Stimulated activated CD4-positive, alpha-beta T cell treated with anti-CD3 and anti-CD28 coated beads, Interleukin-1b, Interleukin-23, amount 100 ng/mL, for 24 hours (primary cell): ENCODE data around the gene VPS4B.

Experiments used
- DNase-seq, 4 experiments: peaks; one replicate each; pipeline ENCODE4 v3.0.0-alpha.2; 2020; ENCODE audit warnings: low read depth in 4 of 4, low spot score in 1 of 4

The VPS4B gene

DNA sequence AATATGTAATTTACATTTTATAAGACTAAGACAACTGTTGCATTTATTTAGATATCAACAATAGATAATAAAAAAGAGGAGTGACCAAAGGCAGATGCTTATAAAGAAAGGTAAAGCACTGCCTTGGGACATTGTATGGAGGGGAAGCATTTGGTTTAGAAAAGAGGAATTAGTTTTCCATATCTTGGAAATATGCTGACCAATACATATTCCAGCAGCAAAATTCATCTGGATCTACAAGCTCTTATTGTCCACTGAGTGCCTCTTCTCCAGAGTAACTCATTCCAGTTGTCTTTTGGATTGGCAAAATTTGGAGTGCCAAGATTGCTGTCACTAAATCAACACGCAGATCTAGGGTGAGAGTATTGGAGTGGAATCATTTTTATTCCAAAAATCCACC, 8.9 kb upstream of the VPS4B start:
- DNase-seq, result no peak

DNA sequence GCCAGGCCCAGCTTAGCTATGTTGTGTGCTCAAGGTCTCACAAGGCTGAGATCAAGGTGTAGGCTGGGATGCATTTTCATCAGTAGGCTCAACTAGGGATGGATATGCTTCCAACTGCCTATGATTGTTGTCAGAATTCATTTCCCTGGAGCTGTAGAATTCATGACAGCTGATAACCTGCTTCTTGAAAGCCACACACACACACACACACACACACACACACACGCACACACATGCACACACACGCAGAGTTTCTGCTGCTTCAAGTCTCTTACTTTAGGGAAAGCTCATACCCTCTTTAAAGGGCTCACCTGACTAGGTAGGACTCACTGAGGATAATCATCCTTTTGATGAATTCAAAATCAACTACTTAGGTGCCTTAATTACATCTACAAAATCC, 8.2 kb upstream of the VPS4B start:
- no peak for DNase-seq

GRCh38 chr18:63427558-63427957, 5.3 kb upstream of the VPS4B start:
- no peak for DNase-seq

GRCh38 chr18:63422864-63423304, 608 bp upstream of the VPS4B start:
- no peak for DNase-seq

DNA sequence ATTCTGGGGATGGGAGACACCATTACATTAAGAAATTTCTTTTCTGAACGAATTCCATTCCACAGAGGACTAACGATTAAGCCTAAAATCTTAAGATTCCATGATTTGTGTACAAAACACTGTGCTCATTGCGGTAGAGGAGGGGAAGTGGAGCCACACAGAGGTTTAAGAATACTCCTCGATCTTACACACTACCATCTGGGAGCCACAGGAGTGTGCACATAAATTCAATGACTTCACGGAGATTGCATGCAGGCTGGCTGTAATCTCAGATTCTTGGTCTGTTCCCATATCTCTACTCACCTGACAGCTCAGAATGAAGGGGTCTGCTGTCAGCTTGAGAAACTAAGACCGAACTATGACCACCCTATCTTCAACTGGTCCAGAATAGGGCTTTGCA, 762 bp downstream of the VPS4B start:
- DNase-seq, result no peak

DNA sequence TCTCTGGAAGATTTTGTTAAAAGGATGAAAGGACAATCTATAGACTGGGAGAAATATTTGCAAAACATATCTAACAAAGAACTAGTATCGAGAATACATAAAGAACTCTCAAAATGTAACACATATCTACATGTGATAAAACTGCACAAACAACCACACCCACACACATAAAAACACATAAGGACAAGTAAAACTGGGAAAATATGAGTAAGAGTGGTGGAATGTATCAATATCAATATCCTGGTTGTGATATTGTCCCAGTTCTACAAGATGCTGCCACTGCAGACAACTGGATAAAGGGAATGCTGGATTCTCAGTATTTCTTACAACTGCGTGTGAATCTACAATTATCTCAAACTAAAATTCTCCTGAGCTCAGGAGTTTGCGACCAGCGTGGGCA, 9.3 kb downstream of the VPS4B start:
- DNase-seq, result no peak

GRCh38 chr18:63410792-63411191, 11.5 kb downstream of the VPS4B start:
- DNase-seq, result no peak

DNA sequence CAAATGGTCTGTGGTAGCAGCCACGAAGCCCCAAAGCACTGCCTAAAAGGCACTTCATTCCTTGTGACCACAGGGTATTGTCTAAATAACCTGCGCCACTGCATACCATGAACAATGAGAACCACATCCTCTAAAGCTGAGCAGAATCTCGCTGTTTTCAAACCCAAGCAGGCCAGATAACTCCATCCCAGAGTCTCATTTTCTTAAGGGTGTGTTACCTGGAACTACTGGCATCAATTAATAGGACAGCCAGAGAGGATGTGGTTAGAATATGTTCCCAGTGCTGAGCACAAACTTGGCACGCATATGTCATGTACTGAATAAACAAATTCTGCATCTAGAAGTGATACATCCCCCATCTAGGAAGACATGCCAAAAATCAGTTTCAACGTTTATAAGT, 13.0 kb downstream of the VPS4B start:
- DNase-seq, result no peak

- no peak for DNase-seq
Measured at GRCh38 chr18:63407734-63408133, 14.5 kb downstream of the VPS4B start.

DNA sequence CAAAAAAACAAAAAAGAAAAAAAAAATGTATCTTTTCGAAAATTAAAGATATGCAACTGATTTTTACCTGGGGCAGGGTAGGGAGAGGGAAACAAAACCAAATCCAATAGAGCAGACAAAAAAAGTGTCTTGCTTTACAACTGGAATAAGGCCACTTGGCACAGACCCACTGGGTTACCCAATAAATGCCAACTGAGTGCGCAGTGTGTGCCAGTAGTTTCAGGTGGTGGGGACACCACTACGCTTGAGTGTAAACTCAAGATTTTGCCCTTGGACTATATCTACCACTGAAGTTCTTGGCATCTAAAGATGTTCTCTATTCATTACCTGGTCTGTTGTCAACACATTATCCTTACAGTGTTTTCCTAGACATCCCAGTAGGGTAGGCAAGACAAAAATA, 16.3 kb downstream of the VPS4B start:
- DNase-seq, result no peak

DNA sequence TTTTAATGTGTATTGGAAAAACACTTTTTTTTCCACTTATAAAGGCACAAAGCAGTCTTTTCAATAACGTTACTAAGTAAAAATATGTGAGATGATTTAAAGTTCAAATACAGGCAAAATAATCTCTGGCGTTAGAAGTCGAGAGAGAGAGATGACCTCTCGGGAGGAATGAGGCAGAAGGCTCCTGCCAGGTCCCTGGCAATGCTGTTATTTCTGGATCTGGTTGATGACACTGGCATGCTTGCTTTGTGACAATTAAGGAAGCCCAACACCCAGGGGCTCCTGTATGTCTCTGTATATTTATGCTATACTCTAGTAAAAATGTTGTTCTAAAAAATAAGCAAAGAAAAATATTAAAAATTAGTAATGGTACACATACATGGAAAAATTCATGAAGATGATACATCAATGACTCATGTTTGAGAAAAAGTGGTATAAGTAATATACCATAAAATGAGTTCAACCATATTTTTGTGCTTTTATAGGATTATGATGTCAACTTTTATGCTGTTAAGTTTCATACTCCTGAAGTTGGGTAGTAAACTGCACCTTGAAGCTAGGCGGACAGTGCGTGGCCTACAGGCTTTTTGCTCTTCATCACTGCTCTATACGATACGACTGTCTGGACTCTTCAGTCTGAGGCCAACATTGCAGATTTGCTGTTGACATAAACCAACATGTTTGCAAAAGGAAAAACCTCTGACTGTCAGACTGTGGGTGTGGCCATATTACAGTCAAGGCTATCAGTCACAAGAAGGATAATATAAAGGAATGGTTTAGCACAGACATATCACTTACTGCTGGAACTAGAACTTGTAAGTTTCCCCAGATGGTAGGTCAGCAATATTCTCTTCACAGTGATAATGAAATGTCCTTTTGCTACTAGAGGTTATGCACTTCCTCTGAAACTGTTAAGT, 19.8 kb downstream of the VPS4B start:
- DNase-seq, result no peak

DNA sequence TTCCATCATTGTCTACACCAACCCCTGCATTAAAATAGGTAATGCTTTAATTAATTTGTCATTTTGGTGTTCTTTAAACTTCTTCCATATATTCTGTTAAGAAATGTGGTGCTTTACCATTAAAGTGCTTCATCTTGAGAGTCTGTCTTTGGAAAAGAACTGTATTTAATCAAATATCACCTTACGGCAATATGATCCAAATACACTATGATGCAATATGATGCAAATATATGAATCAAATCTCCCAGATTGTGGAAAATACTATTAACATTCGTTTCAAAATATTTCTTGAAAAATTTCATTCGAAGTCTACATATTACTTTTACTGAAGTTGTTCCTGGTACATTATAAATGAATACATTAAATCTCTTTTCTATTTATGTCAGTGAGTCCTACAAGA, 23.0 kb downstream of the VPS4B start:
- no peak for DNase-seq

- no peak for DNase-seq
Measured at GRCh38 chr18:63397349-63397748, 24.9 kb downstream of the VPS4B start.

DNA sequence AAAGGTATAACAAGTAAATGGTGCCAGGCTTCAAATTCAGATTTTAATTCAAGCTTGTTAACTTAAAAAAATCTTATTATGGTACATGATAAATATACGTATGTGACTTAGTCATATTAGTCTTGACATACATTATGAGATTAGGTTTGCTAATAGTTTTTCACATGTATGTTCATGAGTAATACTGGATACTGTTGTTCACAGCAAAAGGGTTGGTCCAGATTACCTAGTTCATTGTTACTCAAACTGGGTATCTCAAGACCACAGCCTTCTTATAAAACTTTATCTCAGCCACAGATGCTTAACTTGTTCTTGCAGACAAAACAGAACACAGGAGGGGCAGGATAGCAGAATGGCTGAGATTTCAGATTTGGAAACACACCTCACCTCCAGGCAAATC, 26.8 kb downstream of the VPS4B start:
- DNase-seq, result no peak

DNA sequence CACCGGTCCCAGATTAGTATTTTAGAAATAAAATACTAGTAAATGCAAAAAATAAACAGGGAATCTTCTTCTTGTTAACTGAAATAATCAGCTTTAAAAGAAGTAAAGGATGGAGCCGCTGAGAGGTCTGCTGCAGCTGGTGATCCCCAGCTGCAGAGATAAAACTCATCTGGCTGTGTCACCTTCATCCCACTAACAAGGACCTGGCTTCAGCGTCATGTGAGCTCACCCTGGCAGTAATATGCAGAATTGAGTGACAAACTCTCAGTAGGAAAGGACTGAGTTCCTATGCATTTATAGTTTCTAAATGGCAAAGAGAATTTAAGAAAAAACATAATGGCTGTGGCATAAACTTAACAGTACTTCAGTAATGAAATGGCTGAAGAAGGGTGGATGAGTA, 27.3 kb downstream of the VPS4B start:
- no peak for DNase-seq

DNA sequence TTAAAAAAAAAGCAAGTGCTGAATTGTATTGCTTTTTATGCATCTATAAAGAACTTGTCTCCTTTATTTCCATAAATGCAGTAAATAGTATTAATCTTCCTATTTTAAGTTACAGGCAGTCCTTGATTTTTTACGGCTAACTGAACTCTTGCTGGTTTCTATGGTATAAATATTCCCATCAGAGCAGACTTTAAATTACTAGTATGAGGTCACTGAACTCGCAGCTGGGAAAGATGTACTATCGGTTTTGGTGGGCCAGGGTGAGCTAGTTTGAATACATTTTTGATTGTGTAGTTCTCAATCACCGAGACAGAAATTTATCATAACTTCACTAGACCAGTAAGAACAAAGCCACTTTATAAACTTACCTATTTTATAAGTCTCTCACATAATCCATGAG, 34.4 kb downstream of the VPS4B start:
- DNase-seq, result no peak

- DNase-seq, result no peak
Measured at GRCh38 chr18:63382843-63383242, 39.4 kb downstream of the VPS4B start.

GRCh38 chr18:63379639-63379962, 42.7 kb downstream of the VPS4B start:
- no peak for DNase-seq

DNA sequence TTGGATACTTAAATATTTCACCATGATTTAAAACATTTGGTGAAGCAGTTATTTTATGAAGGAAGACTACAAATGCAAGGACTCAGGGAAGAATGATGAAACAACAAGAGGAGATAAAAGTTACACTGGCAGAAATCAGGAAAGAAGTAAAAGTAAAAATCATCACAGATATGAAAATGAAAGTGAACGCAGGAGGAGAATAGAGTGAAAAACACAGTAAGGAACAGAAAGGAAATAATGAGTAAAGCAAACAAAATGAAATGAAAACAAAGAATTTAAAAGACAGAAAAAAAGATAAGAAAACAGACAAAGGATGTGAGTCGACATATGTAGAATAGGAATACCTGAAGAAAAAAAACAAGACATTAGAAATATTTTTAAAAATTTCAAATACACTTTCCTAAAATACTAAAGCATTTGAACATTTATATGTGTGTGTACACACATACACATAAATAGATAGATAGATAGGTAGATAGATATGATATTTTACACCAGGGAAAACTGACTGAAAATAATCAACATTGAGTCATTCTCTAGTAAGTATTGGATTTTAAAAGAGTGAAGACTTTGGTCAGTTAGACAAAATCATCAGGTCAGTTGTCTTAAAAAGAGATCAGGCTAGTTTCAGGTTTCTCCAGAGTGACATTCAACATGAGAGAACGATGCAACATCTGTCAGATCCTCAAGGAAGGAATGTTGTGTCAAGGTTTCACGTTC, 43.2 kb downstream of the VPS4B start:
- no peak for DNase-seq

DNA sequence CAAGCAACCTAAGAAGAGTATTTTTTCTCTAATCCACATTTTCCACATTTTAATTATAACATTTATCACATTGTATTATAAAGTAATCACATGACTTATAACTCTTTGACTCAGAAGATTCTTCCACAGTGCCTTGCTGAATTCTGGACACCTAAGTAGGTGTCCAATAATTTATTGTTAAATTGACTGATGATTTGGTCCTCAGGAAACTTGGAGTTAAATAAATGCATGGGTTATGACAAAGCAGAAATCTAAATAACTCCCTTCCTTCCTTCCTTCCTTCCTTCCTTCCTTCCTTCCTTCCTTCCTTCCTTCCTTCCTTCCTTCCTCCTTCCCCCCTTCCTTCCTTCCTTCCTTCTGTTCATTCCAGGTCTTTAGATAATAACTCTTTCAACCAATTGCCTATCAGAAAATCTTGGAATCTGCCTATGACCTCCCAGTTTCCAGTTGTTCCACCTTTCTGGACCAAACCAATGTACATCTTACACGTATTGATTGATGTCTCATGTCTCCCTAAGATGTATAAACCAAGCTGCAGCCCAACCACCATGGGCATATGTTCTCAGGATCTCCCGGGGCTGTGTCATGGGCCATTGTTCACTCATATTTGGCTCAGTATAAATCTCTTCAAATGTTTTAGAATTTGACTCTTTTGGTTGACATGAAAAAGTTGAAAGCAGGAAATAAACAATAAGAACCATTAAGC, 44.8 kb downstream of the VPS4B start:
- no peak for DNase-seq

GRCh38 chr18:63376538-63376937, 45.7 kb downstream of the VPS4B start:
- no peak for DNase-seq

- DNase-seq, result no peak
Measured at GRCh38 chr18:63374540-63374939, 47.7 kb downstream of the VPS4B start.
